ENCODE results near the gene SYT1.

Gene SYT1

DNA sequence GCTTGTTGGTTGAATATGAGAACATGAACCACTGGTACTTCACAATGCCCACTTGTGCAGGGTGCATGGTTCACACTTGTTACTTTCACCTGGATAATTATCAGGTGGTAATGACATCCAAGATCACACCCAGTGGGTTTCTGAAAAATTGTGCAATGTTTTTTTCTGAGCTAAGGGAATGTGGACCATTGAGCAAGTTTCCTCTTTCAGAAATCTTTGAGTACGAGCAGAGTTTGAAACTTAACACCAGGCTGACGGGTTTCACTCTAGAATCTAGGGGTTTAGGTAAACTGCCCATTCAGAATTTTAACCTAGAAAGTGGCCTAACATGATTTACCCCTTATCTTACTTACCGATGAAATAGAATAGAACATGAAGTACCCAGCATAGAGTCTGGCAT is 436.6 kb downstream of the SYT1 start:
- DNase-seq = no peak

DNA sequence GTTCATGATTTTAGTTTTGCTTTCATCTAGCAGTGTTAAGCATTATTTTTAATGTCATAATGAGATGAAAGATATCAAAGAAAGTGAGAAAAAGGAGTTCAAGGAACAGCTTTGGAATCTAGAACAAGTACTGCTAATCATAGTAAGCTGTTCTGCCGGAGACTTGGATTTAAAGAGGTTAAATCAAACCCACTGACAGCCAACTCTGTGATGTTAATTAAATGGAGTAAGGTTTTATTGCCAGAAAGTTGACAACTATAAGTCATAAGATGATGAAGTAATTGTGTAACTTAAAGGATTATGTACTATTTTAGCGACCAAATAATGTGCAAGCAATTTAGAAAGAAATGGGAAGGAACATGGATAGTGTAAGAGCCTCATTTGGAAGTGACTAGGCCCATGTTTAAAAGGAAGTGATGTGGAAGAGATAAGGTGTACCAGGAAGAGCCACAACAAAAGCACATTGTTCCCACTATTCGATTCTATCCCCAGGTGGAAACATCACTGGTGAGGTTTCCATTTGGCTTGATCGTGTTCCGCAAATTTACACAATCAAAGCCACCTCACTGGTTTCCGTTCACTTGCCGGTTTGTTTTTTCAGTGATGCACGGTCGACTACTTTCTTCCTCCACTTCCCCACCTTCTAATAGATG is 437.7 kb downstream of the SYT1 start:
- no peak for DNase-seq

DNA sequence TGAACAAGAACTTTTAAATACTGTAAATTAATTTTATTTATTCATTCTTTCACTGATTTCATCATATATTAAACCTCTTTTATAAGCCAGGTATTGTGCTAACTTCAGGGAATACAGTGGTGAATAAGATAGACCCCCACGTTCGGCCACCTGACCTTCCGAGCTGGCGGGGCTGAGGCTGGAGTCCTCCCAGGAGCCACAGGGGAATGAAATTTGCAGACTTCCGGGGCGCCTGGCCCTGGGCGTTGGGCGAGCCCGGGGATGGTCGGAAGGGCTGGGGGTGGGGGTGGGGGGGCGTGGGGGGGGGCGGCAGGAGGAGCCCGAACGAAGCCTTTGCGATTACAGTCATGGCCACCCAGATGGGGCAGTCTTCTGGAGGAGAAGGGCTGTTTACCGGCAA is 442.8 kb downstream of the SYT1 start:
- DNase-seq = no peak

- no peak for DNase-seq
Measured at GRCh38 chr12:79309039-79309438, 444.5 kb downstream of the SYT1 start.

- DNase-seq = no peak
Measured at GRCh38 chr12:79317179-79317847, 452.7 kb downstream of the SYT1 start.

DNA sequence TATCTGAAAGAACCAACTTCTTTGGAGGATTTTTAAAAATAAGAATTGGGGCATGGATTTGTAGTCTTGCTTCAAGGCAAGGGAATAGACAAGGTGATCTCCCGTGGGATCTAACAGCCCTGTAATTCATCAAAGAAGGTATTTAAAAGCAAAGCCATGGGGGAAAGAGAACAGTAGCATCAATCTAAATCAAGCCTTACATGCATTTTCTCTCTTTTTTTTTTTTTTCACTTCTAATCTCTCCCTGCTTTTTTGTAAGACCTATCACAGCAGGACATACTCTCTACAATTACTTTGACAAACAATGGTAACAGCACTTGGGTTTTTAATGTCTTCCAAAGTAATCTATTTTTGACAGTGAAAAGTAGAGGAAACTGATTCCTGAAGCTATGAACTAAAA is 458.3 kb downstream of the SYT1 start:
- no peak for DNase-seq

DNA sequence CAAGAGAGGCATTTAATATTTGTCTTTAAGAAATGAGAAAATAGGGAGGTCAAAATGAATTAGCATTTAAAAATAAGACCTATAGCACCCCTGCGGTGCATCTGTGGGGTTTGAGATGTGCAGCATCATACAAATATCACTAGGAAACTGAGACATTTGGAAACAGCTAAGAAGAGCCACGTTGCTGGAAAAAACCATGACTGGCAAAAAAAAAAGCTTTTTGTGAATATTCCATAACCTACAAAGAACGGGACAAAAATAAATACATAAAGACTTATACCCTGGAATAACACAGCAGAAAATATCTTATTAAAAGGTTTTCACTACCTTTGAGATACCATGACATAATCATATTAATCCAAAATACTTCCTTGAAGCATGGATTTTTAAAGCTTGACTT is 460.0 kb downstream of the SYT1 start:
- DNase-seq = no peak

DNA sequence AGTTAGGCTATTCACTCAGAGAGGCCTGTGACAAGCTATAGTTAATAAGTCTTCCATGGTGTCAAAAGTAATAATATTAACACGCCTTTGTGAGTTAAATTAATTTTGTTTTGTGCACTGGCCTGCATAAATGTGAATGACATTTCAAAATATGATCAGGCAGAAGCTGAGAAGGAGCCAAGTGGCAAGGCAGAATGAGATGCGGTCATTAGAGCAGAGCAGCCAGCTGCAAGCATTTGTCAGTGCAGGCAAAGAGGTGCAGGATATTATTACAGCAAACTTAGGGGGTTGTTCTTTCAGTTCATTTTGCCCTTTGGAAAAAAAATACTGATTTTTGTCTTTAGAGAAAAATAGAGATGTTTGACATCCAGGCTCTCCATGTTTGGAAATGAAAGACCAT is 461.6 kb downstream of the SYT1 start:
- no peak for DNase-seq

- no peak for DNase-seq
Measured at GRCh38 chr12:79326663-79327062, 462.1 kb downstream of the SYT1 start.

DNA sequence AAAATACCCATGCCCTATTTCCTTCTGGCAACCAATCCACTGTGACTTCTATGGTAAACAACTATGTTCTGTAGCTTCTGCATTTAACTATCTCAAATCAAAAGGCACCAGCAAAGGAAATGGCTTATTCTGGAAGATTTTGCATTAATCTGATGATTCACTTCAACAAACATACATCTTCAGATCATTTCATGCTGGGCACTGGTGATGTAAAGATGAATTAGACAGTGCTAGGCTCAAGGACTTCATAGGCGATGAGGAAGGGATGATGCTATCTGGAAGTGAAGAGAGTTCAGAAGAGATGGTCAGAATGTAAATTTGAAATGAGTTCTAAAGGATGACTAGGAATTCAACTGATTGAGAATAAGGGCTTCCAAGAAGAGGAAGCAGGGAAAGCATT is 462.9 kb downstream of the SYT1 start:
- no peak for DNase-seq

DNA sequence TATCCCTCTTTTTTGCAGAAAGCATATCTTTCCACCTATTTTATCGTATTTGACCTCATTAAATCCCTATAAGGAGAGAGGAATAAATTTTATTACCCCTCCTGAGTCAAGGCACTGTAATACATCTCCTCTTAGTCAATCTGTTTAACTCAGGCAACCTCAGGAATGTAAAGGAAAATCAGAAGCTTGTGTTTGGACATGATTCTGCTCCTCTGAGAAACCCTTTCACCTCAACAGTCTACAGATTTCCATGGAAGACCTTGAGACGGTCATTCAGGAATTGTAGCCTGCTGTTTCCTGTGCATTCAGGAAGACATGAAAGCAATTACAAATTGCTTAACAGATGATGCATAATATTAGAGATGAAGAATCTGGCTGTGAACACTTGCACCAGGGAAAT is 465.4 kb downstream of the SYT1 start:
- DNase-seq = no peak

DNA sequence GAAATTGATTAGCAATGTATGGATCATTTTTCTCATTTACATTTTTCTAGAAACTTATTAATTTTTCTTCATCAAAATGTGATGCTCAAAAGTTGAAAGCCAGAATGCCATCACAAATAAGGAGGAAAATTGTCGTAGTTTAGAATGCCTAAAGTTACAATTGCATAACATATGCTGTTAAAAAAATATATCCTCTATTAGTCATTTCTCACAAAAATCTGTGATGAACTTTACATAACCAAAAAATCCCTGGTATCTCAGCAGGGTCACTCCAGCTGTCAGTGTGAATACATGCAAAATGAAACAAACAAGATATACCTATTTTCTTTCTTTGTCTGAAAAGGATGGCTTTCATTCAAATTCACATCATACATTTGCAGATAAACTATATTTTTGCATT is 467.3 kb downstream of the SYT1 start:
- no peak for DNase-seq

DNA sequence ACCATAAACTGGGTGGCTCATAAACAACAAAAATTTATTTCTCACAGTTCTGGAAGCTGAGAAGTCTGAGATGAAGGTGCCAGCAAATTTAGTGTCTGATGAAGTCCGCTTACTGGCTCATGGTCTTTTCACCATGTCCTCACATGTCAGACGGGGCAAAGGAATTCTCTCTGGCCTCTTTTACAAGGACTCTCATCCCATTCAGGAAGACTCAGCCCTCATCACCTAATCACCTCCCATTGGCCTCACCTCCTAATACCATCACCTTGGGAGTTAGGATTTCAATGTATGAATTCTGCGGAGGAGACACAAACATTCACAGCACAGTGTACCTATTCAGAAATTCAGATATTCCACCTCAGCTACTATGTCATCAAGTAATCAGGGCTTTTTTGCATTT is 468.6 kb downstream of the SYT1 start:
- DNase-seq = no peak

DNA sequence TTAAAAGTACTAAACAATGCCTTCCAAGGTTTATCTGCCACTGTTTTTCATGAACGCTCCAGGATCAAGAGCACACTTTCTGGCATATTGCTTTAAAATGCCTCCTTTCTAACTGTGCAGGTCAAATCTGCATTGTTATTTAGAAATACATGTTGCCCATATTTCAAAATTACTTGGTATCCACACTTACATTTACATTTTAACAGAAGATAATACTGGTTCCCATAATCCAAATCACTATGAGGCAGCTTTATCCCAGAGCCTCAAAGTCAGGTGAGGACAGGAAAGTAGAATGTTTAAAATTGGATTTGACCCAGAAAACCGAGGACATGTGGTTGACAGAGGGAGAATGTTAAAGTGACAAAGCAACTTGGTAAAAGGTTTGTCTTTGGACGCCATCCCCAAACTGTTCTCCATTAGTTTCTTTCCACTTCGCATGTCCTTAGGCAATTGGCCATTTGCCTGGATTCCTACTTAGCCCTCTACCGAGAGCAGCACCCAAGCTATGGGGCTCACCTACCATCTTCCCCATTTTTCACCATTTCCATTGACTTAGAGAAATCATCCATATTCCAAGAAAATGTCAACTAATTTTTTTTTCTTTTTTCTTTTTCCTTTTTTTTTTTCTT is 473.2 kb downstream of the SYT1 start:
- DNase-seq = no peak

DNA sequence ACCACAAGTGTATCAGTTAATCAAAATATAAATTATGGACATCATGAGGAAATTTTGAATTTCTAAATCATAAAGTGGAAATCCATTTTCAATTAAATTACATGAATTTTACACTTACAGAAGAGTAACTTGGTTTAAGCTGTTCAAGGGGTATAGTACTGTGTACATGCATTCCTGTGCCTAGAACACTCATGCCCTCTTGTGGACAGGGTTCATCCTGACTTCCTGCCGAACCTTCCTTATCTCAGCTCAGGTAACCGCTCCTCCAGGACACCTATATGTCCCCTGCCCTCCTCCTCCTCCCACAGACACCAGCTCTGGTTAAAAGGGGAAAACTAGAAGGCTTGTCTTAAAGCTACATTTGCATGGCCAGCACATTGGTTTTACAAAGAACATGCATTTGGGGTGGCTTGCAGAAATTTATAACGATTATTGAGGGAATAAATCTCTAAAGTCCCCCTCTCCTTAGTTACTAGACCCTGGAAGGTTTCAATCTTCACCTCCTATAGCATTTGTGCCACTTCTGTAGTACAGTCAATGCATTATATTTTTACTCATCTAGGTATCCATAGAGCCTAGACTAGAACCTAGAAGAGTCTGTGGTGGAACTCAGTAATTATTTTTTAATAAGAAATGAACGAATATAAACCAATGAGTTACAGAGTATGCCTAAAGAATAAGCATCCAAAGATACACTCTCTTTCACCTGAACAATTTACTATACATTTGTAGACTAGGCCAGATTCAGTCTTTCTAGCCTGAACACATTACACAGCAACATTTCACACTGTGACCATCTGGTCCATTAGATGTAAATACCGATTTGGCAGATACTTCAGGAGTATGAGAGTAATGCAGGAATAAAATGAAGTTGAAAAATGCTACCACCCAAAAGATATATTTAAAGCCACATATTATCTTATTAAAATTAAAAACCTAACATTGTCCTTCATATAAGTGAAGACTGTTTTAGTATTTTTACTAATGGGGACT is 480.6 kb downstream of the SYT1 start:
- no peak for DNase-seq

- no peak for DNase-seq
Measured at GRCh38 chr12:79347866-79348265, 483.3 kb downstream of the SYT1 start.

- DNase-seq = no peak
Measured at GRCh38 chr12:79351251-79351650, 486.7 kb downstream of the SYT1 start.

- no peak for DNase-seq
Measured at GRCh38 chr12:79356216-79356615, 491.6 kb downstream of the SYT1 start.

- DNase-seq = no peak
Measured at GRCh38 chr12:79357048-79357447, 492.5 kb downstream of the SYT1 start.

GRCh38 chr12:79358716-79359300 is 494.2 kb downstream of the SYT1 start:
- no peak for DNase-seq

DNA sequence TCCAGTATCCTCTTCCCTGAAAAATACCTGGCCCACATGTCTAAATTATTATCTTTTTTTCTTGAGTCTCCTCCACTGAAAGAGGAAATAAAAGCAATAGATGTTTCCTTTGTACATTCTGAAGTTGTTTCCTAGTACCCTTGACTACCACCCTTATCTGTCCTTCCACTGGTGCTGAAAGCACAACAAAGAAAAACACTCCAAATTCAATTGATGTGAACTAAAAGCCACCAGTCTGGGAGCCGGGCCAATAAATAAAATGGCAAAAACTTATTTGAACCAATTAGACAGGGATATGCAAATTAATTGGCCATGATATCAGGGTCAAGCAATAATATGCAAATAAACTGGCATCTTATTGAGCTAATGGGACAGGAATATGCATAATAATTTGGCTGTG is 495.7 kb downstream of the SYT1 start:
- DNase-seq = no peak

DNA sequence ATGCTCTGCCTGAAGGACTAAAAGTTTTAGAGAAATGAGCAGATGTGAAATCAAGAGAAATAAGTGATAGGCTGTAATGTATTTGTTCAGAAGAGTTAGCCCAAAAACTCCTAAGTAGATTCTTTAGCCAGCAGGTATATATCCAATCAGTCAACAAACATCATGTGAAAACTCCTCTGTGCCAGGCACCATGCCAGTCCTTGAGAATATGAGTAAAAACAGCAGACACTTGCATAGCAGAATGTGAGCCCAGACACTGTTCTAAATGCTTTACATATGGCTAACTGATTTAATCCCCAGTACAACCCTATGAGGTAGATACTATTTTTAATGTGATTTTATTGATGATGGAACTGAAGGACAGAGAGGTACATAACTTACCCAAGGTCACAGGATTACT is 496.4 kb downstream of the SYT1 start:
- DNase-seq = no peak

DNA sequence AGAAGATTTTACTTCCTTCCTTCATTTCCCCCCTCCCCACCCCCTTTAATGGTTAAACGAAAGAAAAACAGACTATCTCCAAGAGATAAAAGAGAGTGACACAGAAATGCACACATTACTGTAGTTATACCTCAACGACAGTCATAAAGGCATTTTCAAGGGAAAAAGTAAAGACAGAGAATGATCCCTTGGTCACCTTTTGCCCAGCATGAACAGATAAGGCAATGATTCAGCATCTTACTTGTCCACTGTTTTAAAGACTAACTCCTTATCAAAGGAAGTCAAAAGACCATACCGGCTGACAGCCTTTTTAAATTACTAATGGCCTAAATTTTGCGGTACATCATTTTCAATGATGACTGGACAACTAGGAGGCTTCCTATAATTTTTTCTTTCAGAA is 499.6 kb downstream of the SYT1 start:
- DNase-seq = no peak
